HG02763 (cell line): ENCODE measurements around the gene PTPRN2.
"Not testable (repeated sequence)": the region's sequence is repeated elsewhere in the genome, so short reads cannot be mapped to it uniquely, and the experiment has no call there.

Source experiments
- ATAC-seq: cut with Tn5 transposase; IDR thresholded peaks from one replicate; pipeline ENCODE4 v1.9.1; 2021; ENCODE audit warnings: mild to moderate bottlenecking, moderate library complexity; ENCODE audit not compliant: unreplicated experiment

The PTPRN2 gene

DNA sequence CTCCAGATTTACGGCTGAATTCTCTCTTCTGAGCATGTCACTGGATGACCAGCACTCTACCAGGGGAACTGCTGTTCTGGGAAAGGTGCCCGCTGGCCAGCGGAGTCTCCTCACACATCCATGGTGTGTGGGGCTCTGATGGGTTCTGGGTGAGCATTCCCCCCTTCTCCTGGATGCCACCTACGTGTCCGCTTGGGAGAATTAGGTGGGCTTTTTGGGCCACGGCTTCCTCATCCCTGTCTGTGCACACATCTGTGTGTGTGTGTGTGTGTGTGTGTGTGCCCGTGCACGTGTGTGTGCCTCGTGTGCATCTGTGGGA lies 1087.8 kb downstream of the PTPRN2 start:
- ATAC-seq: no peak

DNA sequence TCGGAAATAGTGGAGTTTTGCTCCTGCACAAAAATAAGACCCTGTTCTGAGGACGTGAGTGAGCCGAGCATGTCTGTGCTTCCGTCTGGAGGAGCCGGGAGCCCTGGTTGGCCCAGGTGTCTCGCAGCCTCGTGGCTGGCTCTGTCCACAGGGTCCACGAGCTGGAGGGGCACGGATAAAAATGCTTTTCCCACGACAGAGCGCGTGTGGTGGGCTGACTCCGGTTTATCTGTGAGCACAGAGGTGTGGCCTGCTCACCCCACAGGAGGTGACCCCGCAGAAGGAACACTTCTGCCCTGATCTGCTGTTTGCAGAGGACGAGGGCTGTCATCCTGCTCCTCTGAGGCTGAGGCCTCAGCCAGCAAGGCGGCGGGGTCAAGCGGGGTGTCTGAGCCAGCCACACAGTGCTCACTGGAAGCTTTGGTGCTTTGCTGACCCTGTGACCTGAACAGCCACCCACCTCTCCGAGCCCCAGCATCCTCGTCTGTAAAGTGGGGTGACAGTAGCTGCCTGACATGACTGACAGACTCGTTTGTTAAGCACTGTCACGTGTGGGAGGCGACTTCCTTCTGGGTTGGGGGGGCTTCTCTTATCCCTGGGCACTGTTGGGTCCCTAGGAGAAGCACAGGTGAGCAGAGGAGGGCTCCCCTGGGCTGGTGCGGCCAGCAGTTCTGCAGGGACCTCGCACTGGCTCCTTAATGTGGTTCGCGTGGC lies 1088.3 kb downstream of the PTPRN2 start:
- no peak for ATAC-seq

DNA sequence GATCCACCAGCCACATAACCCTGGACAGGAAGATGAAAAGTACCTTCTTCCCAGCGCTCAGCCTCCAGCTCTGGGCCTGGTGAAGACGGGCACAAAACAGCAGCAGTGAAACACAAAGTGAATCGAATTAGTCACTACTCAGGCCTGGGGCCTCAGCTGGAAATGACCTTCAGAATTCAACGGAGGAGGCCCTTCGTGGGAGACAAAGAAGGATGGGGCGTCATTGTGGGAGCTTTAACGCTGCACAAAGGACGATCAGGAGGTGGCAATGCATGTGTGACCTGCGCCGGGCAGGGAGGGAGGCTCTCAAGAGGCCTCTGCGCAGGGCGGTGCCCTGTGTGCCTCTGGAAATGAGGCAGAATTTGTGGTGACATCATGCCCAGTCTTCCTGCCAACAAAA lies 1089.0 kb downstream of the PTPRN2 start:
- ATAC-seq: no peak

DNA sequence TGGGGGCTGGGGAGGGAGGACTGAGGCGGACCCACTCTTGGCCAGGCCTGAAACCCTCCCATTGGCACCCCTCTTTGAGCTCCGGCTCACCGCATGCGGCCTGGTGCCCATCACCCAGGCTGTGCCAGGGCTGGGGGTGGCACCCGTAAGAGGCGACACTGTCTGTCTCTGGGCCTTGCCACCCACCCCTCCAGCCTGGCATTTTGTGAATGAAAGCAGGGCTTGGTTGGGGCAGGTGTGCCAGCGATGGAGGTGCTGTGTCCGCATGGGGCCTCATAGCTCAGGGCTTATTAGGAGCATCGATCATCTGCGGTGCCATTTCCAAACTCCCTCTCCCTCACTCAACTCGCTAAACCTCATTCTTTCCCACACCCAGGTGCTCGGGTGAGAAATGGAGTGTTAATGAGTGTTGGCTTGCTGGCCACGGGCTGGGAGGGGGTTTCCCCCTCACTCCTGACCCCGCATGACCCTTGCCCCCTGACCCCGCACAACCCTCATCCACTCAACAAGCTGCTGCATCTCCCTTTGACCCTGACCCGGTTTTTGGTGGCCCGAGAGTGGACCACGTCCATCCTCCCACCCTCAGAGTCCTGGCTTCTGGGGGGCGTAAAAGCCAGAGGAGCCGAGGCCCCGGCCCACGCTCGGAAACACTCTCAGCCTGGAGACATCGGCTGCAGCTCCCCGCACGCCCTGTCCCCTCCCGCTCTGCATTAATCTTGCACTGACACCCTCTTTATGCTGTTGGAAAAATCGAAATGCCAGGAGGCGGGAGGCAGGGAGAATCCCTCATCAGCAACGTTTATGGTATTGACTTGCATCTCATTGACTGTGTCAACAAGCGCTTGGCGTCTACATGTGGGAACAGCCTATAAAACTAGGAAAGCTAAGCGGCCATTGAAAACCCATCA lies 1089.6 kb downstream of the PTPRN2 start:
- ATAC-seq: no peak

DNA sequence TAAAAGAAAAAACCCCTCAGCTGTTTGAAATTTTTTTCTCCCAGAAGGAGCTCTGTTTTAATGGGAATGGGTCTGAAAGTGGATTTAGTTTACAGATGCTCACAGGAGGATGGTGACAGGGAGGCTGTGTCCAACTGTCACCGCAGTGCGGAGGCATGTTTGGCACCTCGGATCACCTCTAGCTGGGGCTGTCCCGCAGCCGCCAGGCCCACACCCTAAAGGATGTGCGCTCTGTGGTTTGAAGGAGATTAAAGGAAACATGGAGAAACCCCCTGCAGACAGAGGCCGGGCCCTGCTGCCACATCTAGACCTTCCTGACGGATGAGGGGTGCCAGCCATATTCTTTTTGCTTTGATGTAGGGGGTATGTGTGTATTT lies 1090.3 kb downstream of the PTPRN2 start:
- ATAC-seq: no peak

DNA sequence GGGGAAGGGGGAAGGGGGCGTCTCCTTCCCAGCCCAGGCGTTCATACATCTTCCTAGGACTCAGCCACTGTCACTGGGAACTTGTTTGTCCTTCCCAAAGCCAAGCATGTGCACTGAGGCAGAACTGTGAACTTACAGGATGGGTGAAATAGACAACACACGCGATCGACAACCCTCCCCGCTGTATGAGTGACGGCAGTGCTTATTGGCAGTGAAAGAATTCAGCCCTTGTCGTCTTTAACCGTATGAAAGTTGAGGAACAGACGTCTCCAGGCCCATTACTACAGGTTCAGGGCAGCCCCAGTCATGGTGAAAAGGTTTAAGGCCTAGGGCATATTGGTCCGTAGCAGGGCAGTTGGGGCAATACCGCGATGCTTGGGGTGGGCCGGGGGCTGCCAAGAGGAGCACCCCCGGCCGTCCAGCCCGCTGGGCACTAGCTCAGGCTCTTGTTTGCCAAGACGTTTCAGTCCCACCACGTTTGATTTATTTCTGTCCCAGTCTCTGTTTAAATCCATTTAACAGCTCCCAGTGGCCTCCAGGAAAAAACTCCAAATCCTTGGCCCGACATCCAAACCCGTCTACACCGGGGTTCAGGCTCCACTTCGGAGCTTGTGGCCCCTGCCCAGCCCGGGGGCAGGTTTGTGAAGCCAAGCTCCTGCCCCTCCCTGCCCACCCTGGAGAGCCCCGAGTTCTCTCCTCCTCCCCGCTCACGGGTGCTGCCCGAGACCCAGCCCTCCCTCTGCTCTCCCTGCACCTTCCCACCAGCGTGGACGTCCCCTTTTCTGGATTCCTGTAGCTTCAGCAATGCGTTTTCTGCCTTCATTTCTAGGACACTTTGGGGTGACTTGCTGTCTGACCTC lies 1091.0 kb downstream of the PTPRN2 start:
- ATAC-seq: no peak

DNA sequence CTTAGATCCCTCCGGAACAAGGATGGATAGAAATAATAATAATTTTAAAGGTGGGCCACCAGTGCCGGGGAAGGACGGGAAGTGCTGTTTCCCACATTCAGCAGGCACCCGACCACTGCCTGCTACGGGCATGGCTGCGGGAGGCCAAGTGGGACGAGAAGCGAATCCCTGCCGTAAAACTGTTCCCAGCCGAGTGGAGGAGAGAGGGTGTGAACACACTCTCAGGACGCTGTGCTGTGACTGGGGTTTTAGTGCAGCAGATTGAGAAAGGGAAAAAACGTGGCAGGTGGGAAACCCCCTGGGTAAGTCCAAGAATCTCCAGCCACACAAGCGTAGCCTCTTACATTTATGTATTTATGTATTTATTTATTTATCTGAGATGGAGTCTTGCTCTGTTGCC lies 1092.0 kb downstream of the PTPRN2 start:
- peak; percentile 66 for ATAC-seq

DNA sequence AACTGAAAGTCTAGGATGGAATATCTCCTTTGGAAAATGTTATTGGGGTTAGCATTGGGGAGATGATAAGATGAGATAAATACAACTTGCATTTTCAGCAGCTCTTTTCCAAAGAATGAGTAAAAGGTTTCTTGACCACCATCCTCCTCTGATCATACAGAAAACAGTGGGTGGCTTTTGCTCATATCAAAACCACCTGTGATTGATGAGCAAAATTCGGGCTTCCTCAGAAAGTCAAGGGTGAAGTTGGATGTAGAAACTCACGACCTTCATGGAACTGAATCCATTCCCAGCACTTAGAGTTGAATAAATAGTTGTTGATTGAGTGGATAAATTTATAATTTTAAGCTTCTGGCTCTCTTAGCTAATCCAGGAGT lies 1092.5 kb downstream of the PTPRN2 start:
- no peak for ATAC-seq

DNA sequence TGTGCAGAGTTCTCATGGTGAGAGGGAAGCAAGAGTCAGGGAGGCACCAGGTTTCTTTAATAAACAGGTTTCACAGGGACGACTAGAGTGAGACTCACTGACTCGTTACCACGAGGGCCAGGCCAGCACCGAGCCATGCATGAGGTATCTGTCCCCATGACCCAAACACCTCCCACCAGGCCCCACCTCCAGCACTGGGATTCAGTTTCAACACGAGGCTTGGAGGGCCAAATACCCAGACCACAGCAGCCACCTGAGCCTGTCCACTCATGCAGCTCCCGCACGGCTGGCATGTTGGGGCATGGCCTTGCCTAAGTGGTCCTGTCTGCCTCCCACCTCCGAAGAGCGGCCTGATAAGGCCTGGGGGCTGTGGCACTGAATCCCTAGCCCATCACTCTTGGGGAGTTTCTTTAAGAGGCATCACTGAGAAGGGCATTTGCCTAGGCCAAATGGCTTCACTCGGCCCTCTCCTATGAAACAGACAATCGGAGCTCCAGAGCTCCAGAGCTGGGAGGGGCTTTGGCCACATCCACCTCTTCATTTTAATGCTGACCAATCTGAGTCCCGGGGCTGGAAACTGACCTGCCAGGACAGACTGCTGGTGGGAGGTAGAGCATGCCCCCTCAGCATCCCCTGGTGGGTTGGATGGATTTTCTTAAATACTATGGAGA lies 1093.0 kb downstream of the PTPRN2 start:
- no peak for ATAC-seq

DNA sequence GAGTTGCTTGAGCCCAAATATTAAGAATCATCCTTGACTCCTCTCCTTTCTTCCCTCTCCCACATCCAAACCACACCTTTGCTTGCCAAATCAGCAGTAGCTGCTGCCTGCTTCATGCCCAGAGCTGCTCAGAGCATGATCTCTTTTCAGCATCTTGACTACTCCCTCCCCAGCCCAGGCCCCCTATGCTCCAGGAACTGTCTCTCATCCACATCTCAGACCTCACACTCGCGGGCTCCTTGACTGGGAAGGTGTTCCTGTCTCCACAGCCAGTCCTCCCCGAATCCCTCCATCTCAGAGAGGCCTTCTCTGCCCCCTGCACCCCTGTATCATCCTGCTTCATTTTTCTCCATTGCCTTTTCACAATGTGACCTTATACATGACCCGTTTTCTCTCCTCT lies 1093.8 kb downstream of the PTPRN2 start:
- no peak for ATAC-seq

DNA sequence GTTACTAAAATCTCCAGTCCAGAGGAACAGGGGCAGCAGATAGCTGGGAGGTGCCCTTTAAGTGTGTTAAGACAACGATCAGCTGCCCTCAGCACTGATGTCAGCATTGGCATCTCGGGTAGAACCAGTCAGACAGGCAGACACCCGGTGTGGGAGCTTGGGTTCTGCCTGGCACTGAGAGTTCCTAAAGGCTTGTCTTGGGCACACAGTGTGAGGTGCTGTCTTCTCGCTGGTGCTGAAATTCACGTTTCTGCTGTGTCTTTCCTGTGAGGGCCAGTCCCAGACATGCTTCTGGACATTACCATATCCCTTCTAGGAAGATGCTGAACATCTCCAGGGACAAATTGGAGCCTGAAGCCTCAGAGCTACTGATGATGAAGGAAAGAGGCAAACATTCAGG lies 1094.6 kb downstream of the PTPRN2 start:
- ATAC-seq: no peak

DNA sequence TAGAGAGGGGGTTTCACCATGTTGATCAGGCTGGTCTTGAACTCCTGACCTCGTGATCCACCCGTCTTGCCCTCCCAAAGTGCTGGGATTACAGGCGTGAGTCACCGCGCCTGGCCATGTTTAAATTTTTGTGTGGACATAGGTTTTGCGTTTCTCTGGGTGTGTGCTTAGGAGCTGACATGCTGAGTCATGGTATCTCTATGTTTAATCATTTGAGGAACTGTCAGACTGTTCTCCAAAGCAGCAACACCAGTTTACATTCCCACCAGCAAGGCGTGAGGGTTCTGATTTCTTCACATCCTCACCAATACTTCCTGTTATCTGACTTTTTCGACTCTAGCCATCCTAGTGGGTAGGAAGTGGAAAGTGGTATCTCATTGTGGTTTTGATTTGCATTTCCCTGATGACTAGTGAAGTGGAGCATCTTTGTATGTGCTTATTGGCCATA lies 1097.1 kb downstream of the PTPRN2 start:
- ATAC-seq: no peak

DNA sequence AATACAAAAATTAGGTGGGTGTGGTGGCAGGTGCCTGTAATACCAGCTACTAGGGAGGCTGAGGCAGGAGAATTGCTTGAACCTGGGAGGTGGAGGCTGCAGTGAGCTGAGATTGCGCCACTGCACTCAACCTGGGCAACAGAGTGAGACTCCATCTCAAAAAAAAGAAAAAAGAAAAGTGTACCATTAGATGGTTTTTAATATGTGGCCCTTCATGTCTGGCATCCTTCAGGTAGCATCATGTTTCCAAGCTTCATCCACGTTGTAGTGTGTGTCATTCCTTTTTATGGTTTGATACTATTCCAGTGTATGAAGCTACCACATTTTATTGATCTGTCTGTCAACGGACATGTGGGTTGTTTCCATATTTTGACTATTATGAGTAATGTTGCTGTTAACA lies 1097.8 kb downstream of the PTPRN2 start:
- ATAC-seq: not testable (repeated sequence)
